H1 (cell line): ENCODE data around the gene TRMT61A. TPM values are rescaled to one million over a fixed set of nuclear protein-coding genes. Genes with fewer than 3 reads are reported as not detected.

Experiments used
- CTCF ChIA-PET: fragments of 300-600 bp; sonication (Branson Sonifier 250); formaldehyde crosslinking; loops from one replicate; lab custom pipeline; 2021; ENCODE audit not compliant: partially characterized antibody; lab: Charles Lee
- POLR2A ChIA-PET: fragments of 300-600 bp; sonication (Branson Sonifier 250); formaldehyde crosslinking; loops from one replicate; lab custom pipeline; 2021; ENCODE audit warnings: inconsistent platforms; ENCODE audit not compliant: partially characterized antibody; lab: Charles Lee
- DNase-seq, 2 experiments: peaks; one replicate each; pipeline versions ENCODE4 v3.0.0 to v3.0.0-alpha.2; 2010 to 2022; ENCODE audit warnings: low spot score in 2 of 2, low read depth in 1 of 2, mixed read lengths in 1 of 2
- FAIRE-seq: peaks from 2 replicates; lab custom pipeline; 2011; peaks lifted over from hg19 to GRCh38; lab: Jason Lieb, UNC
- H2AFZ ChIP-seq: 2 replicates; pipeline ENCODE4 v1.8.1; 2012; ENCODE audit warnings: low read length, inconsistent platforms
- H2AK5ac ChIP-seq: 2 replicates; pipeline ENCODE4 v1.6.1; 2013; ENCODE audit warnings: low read depth, low read length
- H2BK120ac ChIP-seq: replicated peaks from 2 replicates; pipeline ENCODE3; 2013; ENCODE audit warnings: low read depth, low read length, inconsistent platforms
- H2BK12ac ChIP-seq: 2 replicates; pipeline ENCODE4 v1.6.1; 2013; ENCODE audit warnings: low read depth, low read length
- H2BK15ac ChIP-seq: 2 replicates; pipeline ENCODE4 v1.6.1; 2013; ENCODE audit warnings: low read length
- H2BK20ac ChIP-seq: 2 replicates; pipeline ENCODE4 v1.6.1; 2013; ENCODE audit warnings: low read length
- H2BK5ac ChIP-seq: 2 replicates; pipeline ENCODE4 v1.6.1; 2013; ENCODE audit warnings: low read depth, low read length
- H3K14ac ChIP-seq: 2 replicates; pipeline ENCODE4 v1.6.1; 2013; ENCODE audit warnings: inconsistent platforms; ENCODE audit not compliant: insufficient read length
- H3K18ac ChIP-seq: 2 replicates; pipeline ENCODE4 v1.6.1; 2013; ENCODE audit warnings: low read length; ENCODE audit errors: extremely low read depth
- H3K23ac ChIP-seq: 2 replicates; pipeline ENCODE4 v1.6.1; 2013; ENCODE audit warnings: inconsistent platforms; ENCODE audit not compliant: insufficient read length
- H3K23me2 ChIP-seq: 2 replicates; pipeline ENCODE4 v1.6.1; 2013; ENCODE audit warnings: low read depth, low read length
- H3K27ac ChIP-seq: 2 replicates; pipeline ENCODE4 v1.6.1; 2011; ENCODE audit warnings: low read depth, low read length, inconsistent platforms
- H3K27me3 ChIP-seq, 4 experiments: replicated peaks in 1 of 4; 1 replicate in 1 of 4; 2 replicates in 3 of 4; pipeline versions ENCODE4 v1.6.1 to v1.8.1; 2011 to 2013; ENCODE audit warnings: low read length in 3 of 4, mild to moderate bottlenecking in 3 of 4, inconsistent platforms in 2 of 4, mixed read lengths in 2 of 4, moderate library complexity in 1 of 4; ENCODE audit not compliant: control insufficient read depth in 3 of 4, insufficient read depth in 3 of 4; ENCODE audit errors: extremely low read depth in 1 of 4
- H3K36me3 ChIP-seq, 4 experiments: 2 replicates each; pipeline versions ENCODE4 v1.6.1 to v1.8.1; 2011 to 2013; ENCODE audit warnings: mild to moderate bottlenecking in 4 of 4, low read length in 3 of 4, moderate library complexity in 2 of 4, control low read depth in 1 of 4, inconsistent platforms in 1 of 4; ENCODE audit not compliant: insufficient read depth in 4 of 4, control insufficient read depth in 2 of 4
- H3K4ac ChIP-seq: replicated peaks from 2 replicates; pipeline ENCODE3; 2013; ENCODE audit warnings: low read length, low read depth, mixed read lengths, inconsistent platforms; ENCODE audit not compliant: insufficient read length
- H3K4me1 ChIP-seq, 4 experiments: replicated peaks in 1 of 4; 1 replicate in 1 of 4; 2 replicates in 3 of 4; pipeline versions ENCODE4 v1.6.1 to v1.8.1; 2011 to 2013; ENCODE audit warnings: low read length in 3 of 4, inconsistent platforms in 2 of 4, mixed read lengths in 1 of 4; ENCODE audit not compliant: insufficient read depth in 4 of 4, control insufficient read depth in 3 of 4
- H3K4me2 ChIP-seq, 2 experiments: 2 replicates each; pipeline versions ENCODE4 v1.6.1 to v1.8.1; 2011 to 2013; ENCODE audit warnings: low read depth in 2 of 2, low read length in 2 of 2, control low read depth in 1 of 2, inconsistent platforms in 1 of 2, mild to moderate bottlenecking in 1 of 2; ENCODE audit not compliant: insufficient read depth in 1 of 2
- H3K4me3 ChIP-seq, 4 experiments: fragments of 200-600, 300-600 bp in 1 of 4; sonication (generic), shearing (Covaris generic), sonication (Bioruptor Twin) in 1 of 4; 2 replicates each; pipeline versions ENCODE4 v1.5.1 to v1.8.1; 2011 to 2016; ENCODE audit warnings: low read length in 4 of 4, low read depth in 3 of 4, control low read depth in 2 of 4, inconsistent platforms in 2 of 4, mild to moderate bottlenecking in 2 of 4, mixed read lengths in 1 of 4, moderate library complexity in 1 of 4; ENCODE audit not compliant: insufficient read depth in 2 of 4; ENCODE audit errors: extremely low read depth in 1 of 4
- H3K56ac ChIP-seq: replicated peaks from 2 replicates; pipeline ENCODE3; 2013; ENCODE audit warnings: low read depth, mild to moderate bottlenecking, mixed read lengths, low read length, inconsistent platforms; ENCODE audit not compliant: insufficient read length
- H3K79me1 ChIP-seq: 2 replicates; pipeline ENCODE4 v1.6.1; 2013; ENCODE audit warnings: low read depth, low read length, control low read depth
- H3K79me2 ChIP-seq, 2 experiments: 2 replicates each; pipeline versions ENCODE4 v1.6.1 to v1.8.1; 2012 to 2013; ENCODE audit warnings: low read length in 2 of 2, mild to moderate bottlenecking in 2 of 2, inconsistent platforms in 1 of 2; ENCODE audit not compliant: insufficient read depth in 2 of 2, control insufficient read depth in 1 of 2
- H3K9ac ChIP-seq, 4 experiments: replicated peaks in 1 of 4; 1 replicate in 1 of 4; 2 replicates in 3 of 4; pipeline versions ENCODE4 v1.6.1 to v1.8.1; 2011 to 2013; ENCODE audit warnings: low read depth in 3 of 4, low read length in 3 of 4, control low read depth in 2 of 4, mild to moderate bottlenecking in 2 of 4, moderate library complexity in 2 of 4, inconsistent platforms in 1 of 4; ENCODE audit errors: extremely low read depth in 1 of 4
- H3K9me3 ChIP-seq, 2 experiments: 2 replicates each; pipeline versions ENCODE4 v1.6.1 to v1.8.1; 2012 to 2013; ENCODE audit warnings: mild to moderate bottlenecking in 2 of 2, moderate library complexity in 2 of 2, control low read depth in 1 of 2, inconsistent platforms in 1 of 2, low read depth in 1 of 2, low read length in 1 of 2, mixed read lengths in 1 of 2; ENCODE audit not compliant: insufficient read depth in 2 of 2
- H4K20me1 ChIP-seq, 2 experiments: replicated peaks in 1 of 2; 2 replicates each; pipeline versions ENCODE3 to v1.8.1; 2011 to 2013; ENCODE audit warnings: inconsistent platforms in 2 of 2, low read length in 2 of 2, mild to moderate bottlenecking in 1 of 2; ENCODE audit not compliant: insufficient read depth in 2 of 2, control insufficient read depth in 1 of 2
- H4K5ac ChIP-seq: 2 replicates; pipeline ENCODE4 v1.6.1; 2013; ENCODE audit warnings: low read length, low read depth, mixed read lengths, inconsistent platforms; ENCODE audit not compliant: insufficient read length
- H4K8ac ChIP-seq: 2 replicates; pipeline ENCODE4 v1.8.0; 2013; ENCODE audit warnings: mild to moderate bottlenecking, moderate library complexity, low read length, inconsistent platforms; ENCODE audit not compliant: insufficient read depth; ENCODE audit errors: extremely low read depth
- H4K91ac ChIP-seq: replicated peaks from 2 replicates; pipeline ENCODE3; 2013; ENCODE audit warnings: low read length, mixed read lengths, inconsistent platforms; ENCODE audit not compliant: insufficient read length
- ASH2L ChIP-seq: fragments of 200-600, 300-600 bp; sonication (generic); IDR thresholded peaks from one replicate; pipeline ENCODE4 v1.7.1; 2017; ENCODE audit warnings: low read length
- CREB1 ChIP-seq: IDR thresholded peaks from 2 replicates; pipeline ENCODE4 v1.6.1; 2012; ENCODE audit warnings: inconsistent platforms
- HDAC2 ChIP-seq, 2 experiments: fragments of 300-600 bp in 1 of 2; sonication (generic) in 1 of 2; IDR thresholded peaks; 2 replicates each; pipeline ENCODE4 v1.6.1; 2011 to 2012; ENCODE audit warnings: low read depth in 2 of 2, low read length in 2 of 2, mild to moderate bottlenecking in 2 of 2, moderate library complexity in 2 of 2, borderline replicate concordance in 1 of 2, inconsistent platforms in 1 of 2
- JUN ChIP-seq: IDR thresholded peaks from 2 replicates; pipeline ENCODE4 v1.6.1; 2011; ENCODE audit warnings: low read depth, mild to moderate bottlenecking, improper control_type of control experiment, low read length
- RBBP5 ChIP-seq: IDR thresholded peaks from 2 replicates; pipeline ENCODE4 v1.7.1; 2012; ENCODE audit warnings: low read depth, mild to moderate bottlenecking, inconsistent platforms, low read length, moderate library complexity, borderline replicate concordance
- SP1 ChIP-seq: IDR thresholded peaks from 2 replicates; pipeline ENCODE4 v1.6.1; 2011; ENCODE audit warnings: low read depth, low read length
- TAF1 ChIP-seq: IDR thresholded peaks from 2 replicates; pipeline ENCODE4 v1.6.1; 2011; ENCODE audit warnings: mild to moderate bottlenecking, low read depth, low read length
- WGBS, 2 experiments: shearing (Covaris generic) in 1 of 2; methylation state at CpG; one replicate each; pipeline versions ENCODE4 v1.1.6 to v1.1.7; 2013 to 2015; ENCODE audit warnings: low lambda C conversion rate in 2 of 2, mixed read lengths in 2 of 2, inconsistent platforms in 1 of 2, low coverage in 1 of 2, missing lambda C conversion rate in 1 of 2; ENCODE audit not compliant: insufficient replicate concordance in 2 of 2, insufficient coverage in 1 of 2, insufficient read length in 1 of 2; ENCODE audit errors: extremely low coverage in 1 of 2, missing lambda C conversion rate in 1 of 2; 5-methylcytosine and 5-hydroxymethylcytosine counted together
- polyA plus RNA-seq, 7 experiments: library from polyadenylated mRNA; depleted of rRNA in 3 of 7; stranded (reverse) in 5 of 7; unstranded in 2 of 7; fragments of >200 nt in 5 of 7; fragments of 200-250 nt in 2 of 7; gene quantifications; 1 replicate in 5 of 7; 2 replicates in 1 of 7; 4 replicates in 1 of 7; pipeline versions ENCODE4 v1.2.1 to v1.2.3, GENCODE V29; 2011 to 2013; ENCODE audit warnings: missing spikeins in 2 of 7, mixed read lengths in 2 of 7
- total RNA-seq: library from RNA; stranded (reverse); fragmentation: NEBNext Ultra II Directional; extraction: Animal tissue kit (Norgen Biotek cat#: 25700); gene quantifications from 2 replicates; pipeline ENCODE4 v1.2.1, GENCODE V29; 2021
- TF ChIP-seq, protein P1 (sequence below): IDR thresholded peaks from 2 replicates; pipeline ENCODE4 v1.6.1; 2012; ENCODE audit warnings: inconsistent platforms
- TF ChIP-seq, protein P2 (sequence below), 3 experiments: IDR thresholded peaks; 1 replicate in 2 of 3; 2 replicates in 1 of 3; pipeline versions ENCODE4 v1.5.1 to v1.6.1; 2011; ENCODE audit warnings: low read length in 3 of 3, mild to moderate bottlenecking in 3 of 3, inconsistent platforms in 2 of 3, low read depth in 1 of 3, moderate library complexity in 1 of 3; ENCODE audit not compliant: insufficient read depth in 1 of 3; ENCODE audit errors: control extremely low read depth in 1 of 3

TRMT61A gene
- total and polyA plus RNA-seq, 2 of the 8 experiments (the other 6 are each of a cell fraction or from before 2014, with no cell fraction given): 15.8 to 19.0 TPM

DNA sequence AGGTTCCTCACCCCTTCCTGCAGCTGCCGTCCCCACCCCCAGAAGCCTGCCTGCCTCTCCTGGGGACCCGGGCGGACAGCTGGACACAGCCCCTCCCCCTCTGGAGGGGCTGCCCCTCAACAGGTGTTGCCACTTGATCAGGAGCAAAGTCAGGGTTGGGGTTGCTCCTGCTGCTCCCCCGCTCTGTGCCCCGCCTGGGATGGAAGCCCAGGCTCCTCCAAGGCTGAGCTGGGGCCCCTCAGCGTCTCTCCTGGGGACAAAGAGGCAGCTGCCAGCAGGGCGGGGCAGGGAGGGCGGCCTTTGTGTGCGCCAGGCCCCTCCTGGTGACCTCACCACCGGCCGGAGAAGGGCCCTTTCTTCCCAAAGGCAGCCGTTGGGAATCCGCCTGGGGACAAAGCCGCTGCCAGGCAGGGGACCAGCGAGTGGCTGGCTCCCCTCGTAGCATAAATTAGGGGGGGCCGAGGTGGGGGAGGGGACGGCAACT lies 13.7 kb downstream of the TRMT61A start:
- Histone ChIP-seq H3K79me2 (no peaks in the 10 kb centered on the region), H3K9me3 (no peaks in the 10 kb centered on the region), H3K23ac (no peak overlapping the region), H2BK20ac (peak overlapping the region; percentile 100), H3K18ac (peak overlapping the region; percentile 99), H3K14ac (no peak overlapping the region), H3K4ac (peak overlapping the region; percentile 100), H3K56ac (peak overlapping the region; percentile 82), H3K4me2 (peak overlapping the region; percentile 40 to 86), H3K27me3 (no peaks in the 10 kb centered on the region; a peak in 2 of 7 replicates), H4K91ac (peak overlapping the region; percentile 100), H3K23me2 (no peaks in the 10 kb centered on the region), H3K79me1 (no peaks in the 10 kb centered on the region), H2BK5ac (peak overlapping the region; percentile 99; the same call in 1 of the 2 replicates), H3K9ac (peak overlapping the region in 2 of 4 experiments; percentile 68 to 75; a peak in 4 of 7 replicates), H3K27ac (peak overlapping the region; percentile 94), H3K4me3 (peak overlapping the region in 3 of 4 experiments; percentile 16 to 50 (median 28); a peak in 5 of 8 replicates), H2BK12ac (peak overlapping the region; percentile 99; the same call in 1 of the 2 replicates), H4K8ac (peak overlapping the region; percentile 93; the same call in 1 of the 2 replicates), H4K5ac (peak overlapping the region; percentile 92), H3K4me1 (peaks cover 0 to 34% (median 29%) of the 10 kb centered on the region in 4 experiments; a peak in 6 of 7 replicates), H2AFZ (no peak overlapping the region), H2BK15ac (peak overlapping the region; percentile 81; the same call in 1 of the 2 replicates), H4K20me1 (peaks cover 0 to 8% of the 10 kb centered on the region in 2 experiments), H3K36me3 (no peaks in the 10 kb centered on the region), H2BK120ac (peak overlapping the region; percentile 96), H2AK5ac (peak overlapping the region; percentile 56; the same call in 1 of the 2 replicates)
- 3% methylated on average over 10 of the region's 18 CpGs; no CpG with 5 or more reads in 1 of the 2 experiments for WGBS, 2 experiments
- no peak for FAIRE-seq
- CTCF ChIA-PET: interaction anchor here (0.9 to 28.8 kb wide), 7 partner anchors 9 to 437 kb away, joined by 3 to 921 read pairs (median 4); partner anchors contain the start of genes CKB and TRMT61A
- POLR2A ChIA-PET: interaction anchor here (1.6 to 29.8 kb wide), 6 partner anchors 10 to 209 kb away, joined by 3 to 844 read pairs (median 20); partner anchors contain the start of genes BAG5, CKB, COA8 and EIF5
- DNase-seq: peak in 1 of 2 experiments; percentile 90
- TF ChIP-seq TAF1 (peak; percentile 36; the same call in 1 of the 2 replicates), CREB1 (peak; percentile 89), ASH2L (peak; percentile 73), SP1 (peak; percentile 53; the same call in 1 of the 2 replicates), RBBP5 (peak; percentile 31; the same call in 1 of the 2 replicates), HDAC2 (IDR thresholded peaks at IDR 0.05; ENCODE audit: borderline replicate concordance in 1 of 2, low read depth in 2 of 2, low read length in 2 of 2) (peak in 1 of 2 experiments; percentile 72; a peak in 1 of 4 replicates), JUN (0 out of 2 replicates have a peak, but pooled peaks have one; percentile 7)
- TF ChIP-seq, protein P1, sequence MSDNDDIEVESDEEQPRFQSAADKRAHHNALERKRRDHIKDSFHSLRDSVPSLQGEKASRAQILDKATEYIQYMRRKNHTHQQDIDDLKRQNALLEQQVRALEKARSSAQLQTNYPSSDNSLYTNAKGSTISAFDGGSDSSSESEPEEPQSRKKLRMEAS: peak; percentile 34; the same call in 1 of the 2 replicates
- TF ChIP-seq, protein P2, sequence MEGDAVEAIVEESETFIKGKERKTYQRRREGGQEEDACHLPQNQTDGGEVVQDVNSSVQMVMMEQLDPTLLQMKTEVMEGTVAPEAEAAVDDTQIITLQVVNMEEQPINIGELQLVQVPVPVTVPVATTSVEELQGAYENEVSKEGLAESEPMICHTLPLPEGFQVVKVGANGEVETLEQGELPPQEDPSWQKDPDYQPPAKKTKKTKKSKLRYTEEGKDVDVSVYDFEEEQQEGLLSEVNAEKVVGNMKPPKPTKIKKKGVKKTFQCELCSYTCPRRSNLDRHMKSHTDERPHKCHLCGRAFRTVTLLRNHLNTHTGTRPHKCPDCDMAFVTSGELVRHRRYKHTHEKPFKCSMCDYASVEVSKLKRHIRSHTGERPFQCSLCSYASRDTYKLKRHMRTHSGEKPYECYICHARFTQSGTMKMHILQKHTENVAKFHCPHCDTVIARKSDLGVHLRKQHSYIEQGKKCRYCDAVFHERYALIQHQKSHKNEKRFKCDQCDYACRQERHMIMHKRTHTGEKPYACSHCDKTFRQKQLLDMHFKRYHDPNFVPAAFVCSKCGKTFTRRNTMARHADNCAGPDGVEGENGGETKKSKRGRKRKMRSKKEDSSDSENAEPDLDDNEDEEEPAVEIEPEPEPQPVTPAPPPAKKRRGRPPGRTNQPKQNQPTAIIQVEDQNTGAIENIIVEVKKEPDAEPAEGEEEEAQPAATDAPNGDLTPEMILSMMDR (IDR thresholded peaks at IDR 0.05; ENCODE audit: control extremely low read depth in 1 of 3, insufficient read depth in 1 of 3, low read depth in 1 of 3, low read length in 3 of 3): no peak; a peak in 1 of 4 replicates
